Testis (tissue), 3 donors: ENCODE data around the gene WDR73. TPM values are rescaled to one million over a fixed set of nuclear protein-coding genes. Genes with fewer than 3 reads are reported as not detected.

Source experiments
- DNase-seq: peaks from one replicate; pipeline ENCODE4 v3.0.0-alpha.2; 2019
- H3K27ac ChIP-seq, 2 donors: fragments of 200-600 bp; sonication (generic); one replicate each; pipeline ENCODE4 v1.5.1; 2019
- H3K27me3 ChIP-seq: fragments of 200-600 bp; sonication (generic); one replicate; pipeline ENCODE4 v1.5.1; 2019
- H3K36me3 ChIP-seq: fragments of 200-600 bp; sonication (generic); one replicate; pipeline ENCODE4 v1.5.1; 2017; ENCODE audit warnings: low read depth; ENCODE audit errors: missing control alignments
- H3K4me1 ChIP-seq: fragments of 200-600 bp; sonication (generic); one replicate; pipeline ENCODE4 v1.5.1; 2019
- H3K4me3 ChIP-seq, 2 donors: fragments of 200-600 bp; sonication (generic); one replicate each; pipeline ENCODE4 v1.5.1; 2017 to 2019
- H3K9me3 ChIP-seq: fragments of 200-600 bp; sonication (generic); one replicate; pipeline ENCODE4 v1.5.1; 2017
- POLR2A ChIP-seq: fragments of 450-650 bp; IDR thresholded peaks from one replicate; pipeline ENCODE4 v1.6.1; 2017; ENCODE audit warnings: antibody characterized with exemption, mild to moderate bottlenecking, moderate library complexity
- WGBS, 2 donors: methylation state at CpG; one replicate each; pipeline ENCODE4 v1.1.5; 2018; 5-methylcytosine and 5-hydroxymethylcytosine counted together
- intact Hi-C: fragments of 100-400 bp; cut with DNase I; formaldehyde crosslinking; loops from one replicate; pipeline ENCODE4 v1.15.1; 2023; ENCODE audit warnings: low total_unique reads
- polyA plus RNA-seq: library from polyadenylated mRNA; stranded (reverse); fragments of 350-450 nt; fragmentation: Illumina TruSeq; extraction: RNeasy Lipid Tissue Mini Kit (QIAGEN cat#74804); gene quantifications from one replicate; pipeline ENCODE4 v1.2.3, GENCODE V29; 2014; ENCODE audit warnings: low read depth, low replicate concordance; ENCODE audit not compliant: insufficient read depth
- total RNA-seq, 2 donors: library from RNA; depleted of rRNA; stranded (reverse); fragments of >200 nt; gene quantifications; one replicate each; pipeline ENCODE4 v1.2.3, GENCODE V29; 2016
- TF ChIP-seq, protein P1 (sequence below), 3 experiments: fragments of 450-650 bp in 2 of 3; fragments of 200-600 bp in 1 of 3; sonication (generic) in 1 of 3; IDR thresholded peaks; one replicate each; pipeline ENCODE4 v1.5.1; 2016 to 2019; ENCODE audit warnings: antibody characterized with exemption in 3 of 3, mild to moderate bottlenecking in 2 of 3, moderate library complexity in 1 of 3

The WDR73 gene
- total and polyA plus RNA-seq, 3 donors from 2014 or later, result 38.4 to 49.1 (median 40.4) TPM

DNA sequence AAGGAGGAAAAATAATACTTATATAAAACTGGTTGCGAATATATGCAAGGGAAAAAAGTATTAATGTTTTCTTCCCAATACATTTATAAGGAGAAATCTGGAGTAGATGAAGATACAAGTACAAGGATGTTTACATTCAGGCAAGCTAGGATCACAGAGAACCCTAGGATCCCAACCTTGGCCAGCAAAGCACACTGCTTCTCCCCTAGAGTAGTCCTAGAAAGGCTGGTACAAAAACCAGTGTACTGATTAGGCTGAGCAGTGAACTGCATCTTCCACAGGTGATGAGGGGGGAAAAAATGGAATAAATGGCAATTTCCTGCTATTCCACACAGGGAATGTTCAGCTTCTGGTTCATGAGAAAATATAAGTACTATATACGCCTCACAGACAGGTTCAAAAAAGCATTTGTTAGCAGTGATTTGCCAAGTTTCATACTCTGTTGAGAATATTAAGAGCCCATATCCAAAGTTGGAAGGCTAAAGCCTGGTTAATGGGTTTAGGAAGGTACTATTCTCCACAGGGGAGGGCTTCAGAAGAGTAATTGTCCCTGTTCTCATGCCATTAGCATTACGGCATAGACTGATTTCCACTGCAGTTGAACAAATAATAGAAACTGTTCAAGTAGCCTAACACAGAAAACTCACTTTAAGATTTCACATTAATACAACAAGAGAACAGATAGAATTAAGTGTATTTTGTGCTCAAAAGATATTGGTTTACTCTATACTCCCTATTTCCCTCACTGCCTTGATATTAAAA, 14.3 kb upstream of the WDR73 start:
- DNase-seq, result no peak
- no peaks in the 10 kb centered on the region for H3K4me1 ChIP-seq
- H3K27ac ChIP-seq, result no peak overlapping the region
- 95 to 98% methylated on average over 3 of the region's 3 CpGs for WGBS, 2 donors
- no peaks in the 10 kb centered on the region for H3K27me3 ChIP-seq
- H3K9me3 ChIP-seq, result no peaks in the 10 kb centered on the region
- intact Hi-C loops, result no loop called here
- H3K36me3 ChIP-seq, result no peaks in the 10 kb centered on the region
- TF ChIP-seq POLR2A, result no peak
- TF ChIP-seq, protein P1, sequence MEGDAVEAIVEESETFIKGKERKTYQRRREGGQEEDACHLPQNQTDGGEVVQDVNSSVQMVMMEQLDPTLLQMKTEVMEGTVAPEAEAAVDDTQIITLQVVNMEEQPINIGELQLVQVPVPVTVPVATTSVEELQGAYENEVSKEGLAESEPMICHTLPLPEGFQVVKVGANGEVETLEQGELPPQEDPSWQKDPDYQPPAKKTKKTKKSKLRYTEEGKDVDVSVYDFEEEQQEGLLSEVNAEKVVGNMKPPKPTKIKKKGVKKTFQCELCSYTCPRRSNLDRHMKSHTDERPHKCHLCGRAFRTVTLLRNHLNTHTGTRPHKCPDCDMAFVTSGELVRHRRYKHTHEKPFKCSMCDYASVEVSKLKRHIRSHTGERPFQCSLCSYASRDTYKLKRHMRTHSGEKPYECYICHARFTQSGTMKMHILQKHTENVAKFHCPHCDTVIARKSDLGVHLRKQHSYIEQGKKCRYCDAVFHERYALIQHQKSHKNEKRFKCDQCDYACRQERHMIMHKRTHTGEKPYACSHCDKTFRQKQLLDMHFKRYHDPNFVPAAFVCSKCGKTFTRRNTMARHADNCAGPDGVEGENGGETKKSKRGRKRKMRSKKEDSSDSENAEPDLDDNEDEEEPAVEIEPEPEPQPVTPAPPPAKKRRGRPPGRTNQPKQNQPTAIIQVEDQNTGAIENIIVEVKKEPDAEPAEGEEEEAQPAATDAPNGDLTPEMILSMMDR (IDR thresholded peaks at IDR 0.05), result no peak
- H3K4me3 ChIP-seq, result no peak overlapping the region

DNA sequence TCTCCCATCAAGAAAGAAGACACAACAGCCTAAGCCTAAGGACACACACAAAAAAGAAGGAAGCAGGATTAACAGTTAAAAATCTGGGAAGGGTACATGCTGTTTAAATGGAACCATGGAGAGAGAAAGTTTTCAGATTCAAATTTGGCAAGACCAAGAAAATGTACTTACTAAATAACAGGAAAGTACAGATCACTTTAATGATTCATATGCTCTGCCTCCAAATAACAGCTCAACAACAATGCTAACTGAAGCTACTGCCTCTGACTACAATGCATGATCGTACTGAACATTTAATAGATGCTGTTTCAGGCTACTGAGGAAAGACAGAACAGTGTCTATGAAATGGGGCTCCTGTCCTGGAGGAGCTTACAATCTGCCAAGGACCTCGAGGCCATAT, 12.3 kb upstream of the WDR73 start:
- DNase-seq, result no peak
- TF ChIP-seq, protein P1 (IDR thresholded peaks at IDR 0.05), result no peak
- no peak for TF ChIP-seq POLR2A
- intact Hi-C loops, result no loop called here
- Histone ChIP-seq H3K4me1 (no peaks in the 10 kb centered on the region), H3K4me3 (no peak overlapping the region), H3K36me3 (no peaks in the 10 kb centered on the region), H3K9me3 (no peaks in the 10 kb centered on the region), H3K27me3 (no peaks in the 10 kb centered on the region), H3K27ac (no peak overlapping the region)
- 79 to 97% methylated on average over 2 of the region's 2 CpGs for WGBS, 2 donors

DNA sequence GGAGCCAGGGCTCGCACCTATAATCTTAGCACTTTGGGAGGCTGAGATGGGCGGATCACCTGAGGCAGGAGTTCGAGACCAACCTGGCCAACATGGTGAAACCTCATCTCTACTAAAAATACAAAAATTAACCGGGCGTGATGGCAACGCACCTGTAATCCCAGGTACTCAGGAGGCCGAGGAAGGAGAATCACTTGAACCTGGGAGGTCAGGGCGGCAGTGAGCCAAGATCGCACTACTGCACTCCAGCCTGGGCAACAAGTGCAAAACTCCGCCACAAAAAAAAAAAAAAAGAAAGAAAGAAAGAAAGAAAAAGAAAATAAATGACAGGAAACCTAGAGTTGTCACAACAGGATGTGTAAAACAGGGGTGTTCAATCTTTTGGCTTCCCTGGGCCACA, 6.9 kb upstream of the WDR73 start:
- no peak overlapping the region for H3K4me3 ChIP-seq
- TF ChIP-seq, protein P1 (IDR thresholded peaks at IDR 0.05), result no peak
- TF ChIP-seq POLR2A, result no peak
- no peak for DNase-seq
- H3K27me3 ChIP-seq, result no peaks in the 10 kb centered on the region
- 88 to 95% methylated on average over 10 of the region's 10 CpGs for WGBS, 2 donors
- H3K36me3 ChIP-seq, result no peaks in the 10 kb centered on the region
- no peaks in the 10 kb centered on the region for H3K9me3 ChIP-seq
- intact Hi-C loops, result no loop called here
- peaks cover 4% of the 10 kb centered on the region for H3K4me1 ChIP-seq
- H3K27ac ChIP-seq, result no peak overlapping the region

DNA sequence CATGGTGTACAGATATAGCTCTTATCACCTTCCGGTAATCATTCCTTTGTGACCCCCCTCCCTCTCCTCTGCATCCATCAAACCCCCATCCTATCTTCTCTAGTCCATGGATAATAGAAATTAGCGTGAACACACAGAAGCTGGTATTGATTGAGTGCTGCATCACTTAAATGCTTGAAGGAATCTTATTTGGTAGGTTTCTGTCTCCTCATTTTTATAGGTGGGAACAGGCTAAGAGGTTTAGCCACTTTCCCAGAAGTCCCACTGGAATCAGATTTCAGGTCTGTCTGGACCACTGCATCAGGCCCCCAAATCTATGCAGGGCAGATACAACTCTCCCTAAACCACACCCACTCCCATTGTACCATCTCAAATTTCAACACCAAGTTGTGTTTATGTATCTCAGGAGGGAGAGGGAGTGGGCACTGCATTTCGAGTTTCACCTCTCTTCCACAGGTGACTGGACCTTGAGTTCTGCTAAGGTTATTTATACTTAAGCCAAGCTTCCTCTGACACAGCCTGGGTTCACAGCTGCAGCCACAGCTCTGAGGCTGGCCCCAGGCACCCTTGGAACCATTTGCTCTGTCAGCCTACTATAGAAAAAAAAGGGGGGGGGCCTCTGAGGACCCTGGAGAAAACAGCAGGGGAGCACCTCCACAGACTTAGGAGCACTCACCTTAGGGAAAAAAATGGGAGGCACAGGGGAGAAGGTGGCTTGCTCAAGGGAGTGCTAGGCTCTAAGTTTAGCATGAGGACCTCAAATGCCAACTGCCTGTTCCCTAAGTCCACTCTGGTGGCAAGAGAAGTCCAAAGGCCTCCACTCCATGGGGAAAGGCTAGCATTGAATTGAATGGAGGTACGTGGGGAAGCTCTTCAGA, 6.1 kb upstream of the WDR73 start:
- H3K4me1 ChIP-seq, result peaks cover 4% of the 10 kb centered on the region
- no peak for TF ChIP-seq POLR2A
- TF ChIP-seq, protein P1 (IDR thresholded peaks at IDR 0.05), result no peak
- DNase-seq, result no peak
- no peak overlapping the region for H3K4me3 ChIP-seq
- intact Hi-C loops, result no loop called here
- no peaks in the 10 kb centered on the region for H3K9me3 ChIP-seq
- 85 to 88% methylated on average over 4 of the region's 4 CpGs for WGBS, 2 donors
- no peaks in the 10 kb centered on the region for H3K36me3 ChIP-seq
- no peak overlapping the region for H3K27ac ChIP-seq
- H3K27me3 ChIP-seq, result no peaks in the 10 kb centered on the region
